Gastroesophageal sphincter (tissue), 3 donors: ENCODE data around the gene BTBD16.

ENCODE experiments used
- EP300 ChIP-seq: sonication (generic); formaldehyde crosslinking; IDR thresholded peaks from one replicate; pipeline ENCODE4 v1.6.1; 2017; ENCODE audit warnings: antibody characterized with exemption, mild to moderate bottlenecking
- POLR2A ChIP-seq, 2 donors: fragments of 450-650 bp; IDR thresholded peaks; one replicate each; pipeline ENCODE4 v1.6.1; 2017; ENCODE audit warnings: antibody characterized with exemption in 2 of 2, mild to moderate bottlenecking in 2 of 2, moderate library complexity in 1 of 2
- POLR2AphosphoS5 ChIP-seq: sonication (generic); formaldehyde crosslinking; IDR thresholded peaks from one replicate; pipeline ENCODE4 v1.6.1; 2017; ENCODE audit warnings: antibody characterized with exemption
- TF ChIP-seq, protein P1 (sequence below), 4 experiments: fragments of 200-600 bp in 2 of 4; fragments of 450-650 bp in 2 of 4; sonication (generic) in 1 of 4; IDR thresholded peaks; one replicate each; pipeline ENCODE4 v1.5.1; 2017 to 2019; ENCODE audit warnings: antibody characterized with exemption in 4 of 4, mild to moderate bottlenecking in 2 of 4, moderate library complexity in 2 of 4

GRCh38 chr10:122269059-122269687 lies 1.9 kb upstream of the BTBD16 start:
- TF ChIP-seq, protein P1, sequence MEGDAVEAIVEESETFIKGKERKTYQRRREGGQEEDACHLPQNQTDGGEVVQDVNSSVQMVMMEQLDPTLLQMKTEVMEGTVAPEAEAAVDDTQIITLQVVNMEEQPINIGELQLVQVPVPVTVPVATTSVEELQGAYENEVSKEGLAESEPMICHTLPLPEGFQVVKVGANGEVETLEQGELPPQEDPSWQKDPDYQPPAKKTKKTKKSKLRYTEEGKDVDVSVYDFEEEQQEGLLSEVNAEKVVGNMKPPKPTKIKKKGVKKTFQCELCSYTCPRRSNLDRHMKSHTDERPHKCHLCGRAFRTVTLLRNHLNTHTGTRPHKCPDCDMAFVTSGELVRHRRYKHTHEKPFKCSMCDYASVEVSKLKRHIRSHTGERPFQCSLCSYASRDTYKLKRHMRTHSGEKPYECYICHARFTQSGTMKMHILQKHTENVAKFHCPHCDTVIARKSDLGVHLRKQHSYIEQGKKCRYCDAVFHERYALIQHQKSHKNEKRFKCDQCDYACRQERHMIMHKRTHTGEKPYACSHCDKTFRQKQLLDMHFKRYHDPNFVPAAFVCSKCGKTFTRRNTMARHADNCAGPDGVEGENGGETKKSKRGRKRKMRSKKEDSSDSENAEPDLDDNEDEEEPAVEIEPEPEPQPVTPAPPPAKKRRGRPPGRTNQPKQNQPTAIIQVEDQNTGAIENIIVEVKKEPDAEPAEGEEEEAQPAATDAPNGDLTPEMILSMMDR (IDR thresholded peaks at IDR 0.05): no peak
- TF ChIP-seq POLR2A (IDR thresholded peaks at IDR 0.05) (no peak), EP300 (no peak), POLR2AphosphoS5 (no peak)
